ENCODE data around the gene PCNX3. TPM values are rescaled to one million over a fixed set of nuclear protein-coding genes. Genes with fewer than 3 reads are reported as not detected.
"Not testable (repeated sequence)": the region's sequence is repeated elsewhere in the genome, so short reads cannot be mapped to it uniquely, and the experiment has no call there.

Gene PCNX3
- total RNA-seq, 1 donor from 2014 or later = 7.7 TPM

DNA sequence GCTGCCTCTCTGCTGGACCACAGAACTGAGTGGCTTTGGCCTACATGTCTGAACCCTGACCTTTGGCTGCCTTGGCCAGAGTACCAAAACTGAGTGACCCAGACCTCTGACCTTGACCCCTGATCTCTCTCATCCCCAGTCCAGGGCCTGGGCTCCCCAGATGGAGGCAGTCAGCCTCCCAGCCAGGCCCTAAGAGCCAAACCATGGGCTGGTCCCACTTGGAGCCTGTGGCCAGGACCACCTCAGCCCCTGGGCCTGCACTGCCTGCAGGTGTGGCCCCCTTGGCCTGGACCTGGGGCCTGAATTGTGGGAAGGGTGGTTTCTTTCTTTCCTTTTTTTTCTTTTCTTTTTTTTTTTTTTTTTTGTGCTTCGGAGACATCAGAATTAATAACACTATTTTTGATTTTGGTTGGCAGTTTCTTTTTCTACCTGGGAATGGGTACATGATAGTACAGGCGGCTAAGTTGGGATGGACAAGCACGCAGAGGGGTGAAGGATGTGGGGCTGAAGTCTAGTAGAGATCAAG lies 21.5 kb downstream of the PCNX3 start:
- no peak for FAIRE-seq
- no peak for DNase-seq (ENCODE audit: low spot score in 2 of 2)

DNA sequence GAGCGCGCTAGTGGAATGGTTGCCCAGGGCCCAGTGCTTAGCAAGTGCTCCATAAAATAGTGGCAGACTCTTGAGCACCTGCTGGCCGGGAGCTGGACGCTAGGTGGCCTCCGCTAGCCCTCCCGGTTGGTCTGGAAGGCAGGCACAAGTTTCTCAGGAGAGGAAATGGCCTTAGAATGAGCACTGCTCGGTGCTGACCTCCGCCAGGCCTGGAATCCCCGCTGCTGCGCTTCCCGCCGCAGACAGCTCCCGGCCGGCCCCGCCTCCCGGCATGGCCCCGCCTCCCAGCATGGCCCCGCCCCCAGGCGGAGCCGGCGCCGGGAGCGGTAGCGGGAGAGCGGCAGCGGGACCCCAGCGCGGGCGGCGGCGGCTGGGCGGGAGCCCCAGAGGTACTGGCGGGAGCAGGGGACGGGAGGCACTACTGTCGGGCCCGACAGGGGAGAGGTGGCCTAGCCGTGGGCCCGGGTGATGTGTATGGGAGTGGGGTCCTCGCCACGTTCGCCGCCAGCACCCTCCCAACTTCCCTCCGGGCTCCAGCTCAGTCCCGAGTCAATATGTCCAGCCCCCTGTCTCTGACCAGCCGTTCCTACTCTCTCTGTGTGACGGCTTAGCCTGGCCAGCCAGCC lies 22.3 kb downstream of the PCNX3 start, which contains the start of gene SIPA1:
Gene SIPA1, plus strand, starts transcription at position 308 of the 626 bp plus-strand sequence. CDS start 2,821 bp downstream, outside the sequence.
- FAIRE-seq = no peak

GRCh38 chr11:65639228-65639597 lies 23.6 kb downstream of the PCNX3 start:
- not testable (repeated sequence) for DNase-seq (ENCODE audit: low spot score in 2 of 2); FAIRE-seq

More for the DNA sequence above, 22.3 kb downstream of the PCNX3 start, which contains the start of gene SIPA1:
- DNase-seq (ENCODE audit: low spot score in 2 of 2) = peak; percentile 83 to 91

DNA sequence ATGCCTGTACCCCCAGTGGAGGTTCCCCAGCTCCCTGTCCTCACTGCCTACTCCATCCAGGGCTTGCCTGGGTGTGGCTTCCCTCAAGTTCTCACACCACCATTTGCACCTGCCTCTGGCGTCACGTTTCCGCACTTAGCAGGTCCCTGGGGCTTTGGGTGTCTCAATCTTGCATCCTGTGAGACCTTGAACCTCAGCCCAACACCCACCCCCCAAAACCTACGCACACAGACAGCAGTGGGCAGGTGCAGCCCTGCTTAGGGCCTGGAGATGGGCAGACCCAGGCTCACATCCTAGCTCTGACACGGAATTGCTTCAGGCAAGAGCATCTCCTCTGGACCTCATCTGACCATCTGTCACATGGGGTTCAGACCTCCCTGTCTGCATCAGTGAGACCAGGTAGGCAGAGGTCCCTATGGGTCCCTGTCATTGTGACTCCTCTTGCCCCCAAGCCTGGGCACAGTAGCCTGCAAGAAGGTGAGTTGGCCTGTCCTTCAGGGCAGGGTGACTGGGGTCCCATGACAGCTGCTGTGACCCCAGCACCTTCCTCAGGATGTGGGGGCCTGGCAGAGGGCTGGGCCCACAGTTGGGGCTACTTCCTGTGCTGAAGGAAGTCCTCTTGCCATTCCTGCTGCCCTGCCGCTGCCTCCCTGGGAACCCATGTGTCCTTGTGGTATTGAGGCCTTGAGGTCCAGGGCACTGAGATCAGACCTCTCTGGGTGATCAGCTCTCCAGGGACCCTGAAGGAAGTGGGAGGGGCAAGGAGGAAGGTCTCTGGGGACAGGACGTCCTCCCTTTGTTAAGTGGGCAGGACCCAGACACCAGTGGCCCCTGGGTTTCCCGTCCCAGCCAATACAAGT lies 24.3 kb downstream of the PCNX3 start:
- DNase-seq (ENCODE audit: low spot score in 2 of 2) = no peak
- no peak for FAIRE-seq

- FAIRE-seq (no peak), DNase-seq (ENCODE audit: low spot score in 2 of 2) (no peak)
These were observed 25.1 kb downstream of the PCNX3 start for GRCh38 chr11:65640483-65641296.

DNA sequence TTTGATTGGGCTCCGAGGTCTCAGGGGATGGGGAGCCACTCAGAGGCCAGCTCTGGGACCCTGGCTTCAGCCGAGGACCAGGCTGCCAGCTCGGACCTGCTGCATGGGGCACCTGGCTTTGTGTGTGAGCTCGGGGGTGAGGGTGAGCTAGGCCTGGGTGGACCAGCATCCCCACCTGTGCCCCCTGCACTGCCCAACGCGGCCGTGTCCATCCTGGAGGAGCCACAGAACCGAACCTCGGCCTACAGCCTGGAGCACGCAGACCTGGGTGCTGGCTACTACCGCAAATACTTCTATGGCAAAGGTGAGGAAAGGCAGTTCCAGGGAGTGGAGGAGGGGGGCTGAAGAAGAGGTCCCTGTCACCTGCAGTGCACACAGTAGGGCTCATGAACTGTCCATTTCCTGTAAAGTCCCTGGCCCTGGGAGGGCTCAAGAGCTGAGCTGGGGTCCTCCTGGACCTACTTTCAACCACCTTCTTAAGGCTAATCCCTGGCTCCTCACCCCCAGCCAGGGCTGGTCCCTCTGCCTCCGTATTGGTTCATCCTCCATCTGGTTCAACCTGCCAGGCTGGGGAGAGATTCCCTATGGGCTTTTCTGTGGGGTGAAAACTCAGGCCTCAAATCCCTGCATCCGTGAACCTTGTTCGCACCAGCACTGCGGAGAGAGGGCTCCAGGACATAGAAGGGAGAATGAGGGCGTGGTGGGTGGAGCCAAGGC lies 25.9 kb downstream of the PCNX3 start:
- DNase-seq (ENCODE audit: low spot score in 2 of 2) (no peak), FAIRE-seq (no peak)

- FAIRE-seq = no peak
- DNase-seq (ENCODE audit: low spot score in 2 of 2) = peak in 1 of 2 donors; percentile 48
These were observed 26.6 kb downstream of the PCNX3 start for GRCh38 chr11:65642014-65642671.

DNA sequence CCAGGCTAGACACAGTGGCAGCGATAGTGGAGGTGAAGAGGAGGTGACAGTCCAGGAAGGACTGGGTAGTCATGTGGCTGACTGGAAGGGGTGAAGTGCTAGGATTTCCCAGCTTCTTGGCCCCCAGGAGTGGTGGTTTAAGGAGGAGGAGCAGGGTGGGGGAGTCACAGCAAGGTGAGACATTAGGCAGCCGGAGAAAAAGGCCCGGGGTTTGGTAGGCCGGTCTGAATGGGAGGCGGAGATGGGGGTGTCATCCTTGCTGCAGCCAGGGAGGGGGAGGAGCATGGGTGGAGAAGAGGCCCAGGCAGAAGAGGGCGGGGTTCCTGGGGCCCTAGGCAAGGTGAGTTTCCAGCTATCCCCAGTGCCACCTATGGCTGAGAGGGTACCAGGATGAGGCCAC lies 28.4 kb downstream of the PCNX3 start:
- no peak for FAIRE-seq

DNA sequence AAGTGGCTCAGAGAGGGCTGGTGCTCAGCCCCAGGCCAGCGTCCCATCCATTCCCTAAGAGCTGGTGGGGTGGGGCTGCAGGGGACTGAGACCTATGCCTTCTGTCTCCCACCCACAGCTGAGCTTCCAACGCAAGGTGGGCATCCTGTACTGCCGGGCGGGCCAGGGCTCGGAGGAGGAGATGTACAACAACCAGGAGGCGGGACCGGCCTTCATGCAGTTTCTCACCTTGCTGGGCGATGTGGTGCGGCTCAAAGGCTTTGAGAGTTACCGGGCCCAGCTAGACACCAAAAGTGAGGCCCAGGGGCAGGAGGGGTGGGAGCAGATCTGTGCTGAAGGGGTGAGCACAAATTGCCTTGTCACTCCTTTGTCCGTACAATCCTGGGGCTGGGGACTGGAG lies 29.3 kb downstream of the PCNX3 start:
- FAIRE-seq (no peak), DNase-seq (ENCODE audit: low spot score in 2 of 2) (no peak)

More for the DNA sequence above, 28.4 kb downstream of the PCNX3 start:
- DNase-seq (ENCODE audit: low spot score in 2 of 2) = no peak

DNA sequence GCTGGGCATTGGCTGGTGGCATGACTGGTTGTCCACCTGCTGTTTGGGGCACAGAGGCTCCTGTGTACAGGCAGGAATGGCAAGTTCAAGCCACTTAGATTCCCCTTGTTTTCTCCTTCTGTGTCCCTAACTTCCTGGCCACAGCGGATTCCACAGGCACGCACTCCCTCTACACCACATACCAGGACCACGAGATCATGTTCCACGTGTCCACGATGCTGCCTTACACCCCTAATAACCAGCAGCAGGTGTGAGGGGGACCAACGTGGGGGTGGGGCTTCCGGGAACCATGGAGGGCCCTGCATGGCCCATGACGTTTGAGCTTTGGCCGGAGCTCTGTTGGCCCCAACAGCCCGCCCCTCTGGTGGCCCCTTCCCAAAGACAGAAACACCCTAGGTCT lies 30.1 kb downstream of the PCNX3 start:
- FAIRE-seq = no peak
- DNase-seq (ENCODE audit: low spot score in 2 of 2) = no peak

DNA sequence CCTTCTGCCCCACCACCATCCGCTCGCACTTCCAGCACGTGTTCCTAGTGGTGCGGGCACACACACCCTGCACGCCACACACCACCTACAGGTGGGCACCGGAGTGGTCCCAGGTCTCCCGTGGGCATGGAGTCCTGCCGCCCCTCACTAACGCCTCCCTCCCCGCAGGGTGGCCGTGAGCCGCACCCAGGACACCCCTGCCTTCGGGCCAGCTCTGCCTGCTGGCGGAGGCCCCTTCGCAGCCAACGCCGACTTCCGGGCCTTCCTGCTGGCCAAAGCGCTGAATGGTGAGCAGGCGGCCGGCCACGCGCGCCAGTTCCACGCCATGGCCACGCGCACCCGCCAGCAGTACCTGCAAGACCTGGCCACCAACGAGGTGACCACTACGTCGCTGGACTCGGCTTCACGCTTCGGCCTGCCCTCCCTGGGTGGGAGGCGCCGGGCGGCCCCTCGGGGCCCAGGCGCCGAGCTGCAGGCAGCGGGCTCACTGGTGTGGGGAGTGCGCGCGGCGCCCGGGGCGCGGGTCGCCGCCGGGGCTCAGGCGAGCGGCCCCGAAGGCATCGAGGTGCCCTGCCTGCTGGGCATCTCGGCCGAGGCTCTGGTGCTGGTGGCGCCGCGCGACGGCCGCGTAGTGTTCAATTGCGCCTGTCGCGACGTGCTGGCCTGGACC lies 30.8 kb downstream of the PCNX3 start:
- no peak for FAIRE-seq
- no peak for DNase-seq (ENCODE audit: low spot score in 2 of 2)

DNA sequence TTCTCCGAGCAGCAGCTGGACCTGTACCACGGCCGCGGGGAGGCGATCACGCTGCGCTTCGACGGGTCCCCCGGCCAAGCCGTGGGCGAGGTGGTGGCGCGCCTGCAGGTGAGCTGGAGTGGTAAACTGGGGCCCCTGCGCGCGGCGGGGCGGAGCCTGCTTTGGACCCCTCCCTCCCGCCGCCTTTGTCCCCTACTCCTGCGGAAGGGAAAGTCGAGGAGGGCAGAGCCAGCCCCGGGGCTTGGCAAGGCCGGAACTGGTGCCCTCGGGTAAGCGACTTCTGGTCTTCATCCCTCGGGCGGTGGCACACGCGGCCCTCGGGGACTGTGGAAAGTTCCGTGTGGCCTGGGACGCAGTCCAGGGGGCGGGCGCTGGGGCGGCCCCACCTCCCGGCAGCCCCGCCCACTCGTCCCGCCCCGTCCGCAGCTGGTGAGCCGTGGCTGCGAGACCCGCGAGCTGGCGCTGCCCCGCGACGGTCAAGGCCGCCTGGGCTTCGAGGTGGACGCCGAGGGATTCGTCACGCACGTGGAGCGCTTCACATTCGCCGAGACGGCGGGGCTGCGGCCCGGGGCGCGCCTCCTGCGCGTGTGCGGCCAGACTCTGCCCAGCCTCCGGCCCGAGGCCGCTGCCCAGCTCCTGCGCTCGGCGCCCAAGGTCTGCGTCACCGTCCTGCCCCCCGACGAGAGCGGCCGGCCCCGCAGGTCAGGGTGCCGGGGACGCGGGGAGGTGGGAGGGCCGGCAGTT lies 31.6 kb downstream of the PCNX3 start:
- DNase-seq (ENCODE audit: low spot score in 2 of 2) (peak; percentile 79 to 80), FAIRE-seq (no peak)

GRCh38 chr11:65648997-65649493 lies 33.5 kb downstream of the PCNX3 start:
- DNase-seq (ENCODE audit: low spot score in 2 of 2) (no peak), FAIRE-seq (no peak)

GRCh38 chr11:65649656-65650546 lies 34.3 kb downstream of the PCNX3 start:
- FAIRE-seq (no peak), DNase-seq (ENCODE audit: low spot score in 2 of 2) (no peak)

- no peak for DNase-seq (ENCODE audit: low spot score in 2 of 2)
These were observed 35.2 kb downstream of the PCNX3 start for GRCh38 chr11:65650547-65651338.

GRCh38 chr11:65651339-65651588 lies 35.7 kb downstream of the PCNX3 start:
- no peak for DNase-seq (ENCODE audit: low spot score in 2 of 2)
- FAIRE-seq = no peak

More at GRCh38 chr11:65650547-65651338, 35.2 kb downstream of the PCNX3 start:
- FAIRE-seq = no peak

Data from frontal cortex (tissue), 4 donors.